Activated CD4-positive, alpha-beta memory T cell treated with anti-CD3 and anti-CD28 coated beads for 36 hours (primary cell): ENCODE measurements around the gene CYP4X1. TPM values are rescaled to one million over a fixed set of nuclear protein-coding genes. Genes with fewer than 3 reads are reported as not detected.

Experiments used
- total RNA-seq, 2 experiments: library from RNA; stranded (reverse); gene quantifications; one replicate each; pipeline ENCODE4 v1.2.3, GENCODE V29; 2021

The CYP4X1 gene
- total RNA-seq, 2 experiments from 2014 or later = not detected

Other genes with a start within 250 kb of the CYP4X1 start
- not detected for gene CYP4B1, start 224.6 kb upstream of the CYP4X1 start, total RNA-seq
- not detected for gene CYP4A11, start 82.2 kb upstream of the CYP4X1 start, total RNA-seq
- not detected for gene CYP4Z1, start 43.6 kb downstream of the CYP4X1 start, total RNA-seq
- gene CYP4A22, start 113.8 kb downstream of the CYP4X1 start, total RNA-seq = not detected
- not detected for gene PDZK1IP1, start 166.4 kb downstream of the CYP4X1 start, total RNA-seq
- under 1 TPM in 1 of 2 experiments, not detected in 1; 0.07 TPM for gene TAL1, start 208.6 kb downstream of the CYP4X1 start, total RNA-seq